HepG2 (cell line): ENCODE data around the gene TH. TPM values are rescaled to one million over a fixed set of nuclear protein-coding genes. Genes with fewer than 3 reads are reported as not detected.
A peak's percentile ranks its signal among the peaks of the same experiment; 100 is the strongest.

Experiments
- ATAC-seq: fragments of 200-7000 bp; cut with Tn5 transposase; 3 replicates; pipeline ENCODE4 v1.9.1; 2020; ENCODE audit warnings: mild to moderate bottlenecking, moderate library complexity
- BruUV-seq: library from RNA; stranded (reverse); fragments of 400-500 nt; replicated peaks from 2 replicates; lab custom pipeline; 2021; lab: Mats Ljungman, UMichigan
- CTCF ChIA-PET: fragments of 300-600 bp; formaldehyde crosslinking; extraction: SDS; loops from one replicate; lab custom pipeline; 2021; ENCODE audit warnings: low total read pairs, inconsistent platforms, low intra/inter-chr PET ratio; lab: Yijun Ruan, JAX
- POLR2A ChIA-PET: fragments of 350-600 bp; sonication (Branson Sonifier 250); formaldehyde crosslinking; loops from one replicate; lab custom pipeline; 2020; ENCODE audit warnings: antibody characterized with exemption, inconsistent platforms; lab: Yijun Ruan, JAX
- DNase-seq: peaks from one replicate; pipeline ENCODE4 v3.0.0-alpha.2; 2015; ENCODE audit warnings: low spot score
- FAIRE-seq: peaks from 3 replicates; lab custom pipeline; 2011; peaks lifted over from hg19 to GRCh38; lab: Jason Lieb, UNC
- H2AFZ ChIP-seq: one replicate; pipeline ENCODE4 v1.6.1; 2011; ENCODE audit warnings: low read length, inconsistent platforms
- H3K27ac ChIP-seq: fragments of 300-600 bp; 3 replicates; pipeline ENCODE4 v1.8.0; 2011; ENCODE audit warnings: mixed run types, mild to moderate bottlenecking, mixed read lengths, low read length, inconsistent platforms; ENCODE audit not compliant: insufficient read depth; ENCODE audit errors: extremely low read length
- H3K27me3 ChIP-seq, 2 experiments: fragments of 200-600 bp in 1 of 2; 2 replicates in 1 of 2; 3 replicates in 1 of 2; pipeline versions ENCODE4 v1.6.0 to v1.8.0; 2011; ENCODE audit warnings: low read length in 2 of 2, mild to moderate bottlenecking in 2 of 2, moderate library complexity in 2 of 2, inconsistent platforms in 1 of 2; ENCODE audit not compliant: insufficient read depth in 2 of 2, control insufficient read depth in 1 of 2
- H3K36me3 ChIP-seq, 2 experiments: fragments of 200-600 bp in 1 of 2; replicated peaks in 1 of 2; 2 replicates in 1 of 2; 3 replicates in 1 of 2; pipeline versions ENCODE4 v1.5.1 to v1.8.0; 2011; ENCODE audit warnings: low read length in 2 of 2, inconsistent platforms in 1 of 2; ENCODE audit not compliant: insufficient read depth in 2 of 2, control insufficient read depth in 1 of 2
- H3K4me1 ChIP-seq: 2 replicates; pipeline ENCODE4 v1.5.1; 2012; ENCODE audit warnings: low read length, inconsistent platforms; ENCODE audit not compliant: insufficient read depth
- H3K4me2 ChIP-seq: 2 replicates; pipeline ENCODE4 v1.6.0; 2011; ENCODE audit warnings: low read depth, low read length, inconsistent platforms
- H3K4me3 ChIP-seq, 3 experiments: fragments of 200-600 bp in 1 of 3; sonication (generic), shearing (Covaris generic) in 1 of 3; replicated peaks in 1 of 3; 2 replicates each; pipeline ENCODE4 v1.5.1; 2011 to 2016; ENCODE audit warnings: low read length in 3 of 3, inconsistent platforms in 2 of 3, low read depth in 2 of 3, mild to moderate bottlenecking in 2 of 3, control low read depth in 1 of 3, mixed read lengths in 1 of 3; ENCODE audit not compliant: insufficient read depth in 1 of 3
- H3K79me2 ChIP-seq: one replicate; pipeline ENCODE4 v1.6.1; 2011; ENCODE audit warnings: low read length, inconsistent platforms; ENCODE audit not compliant: insufficient read depth
- H3K9ac ChIP-seq: 2 replicates; pipeline ENCODE4 v1.6.0; 2011; ENCODE audit warnings: mild to moderate bottlenecking, low read depth, low read length, inconsistent platforms; ENCODE audit not compliant: insufficient read depth
- H3K9me3 ChIP-seq: 2 replicates; pipeline ENCODE4 v1.5.1; 2012; ENCODE audit warnings: mild to moderate bottlenecking, low read length
- H4K20me1 ChIP-seq: 2 replicates; pipeline ENCODE4 v1.6.0; 2011; ENCODE audit warnings: inconsistent platforms, mild to moderate bottlenecking, low read length, moderate library complexity; ENCODE audit not compliant: insufficient read depth
- PAX8 ChIP-seq: sonication (generic); formaldehyde crosslinking; IDR thresholded peaks from 2 replicates; pipeline ENCODE4 v1.8.0; 2022; ENCODE audit warnings: mild to moderate bottlenecking, missing genetic modification reagents, borderline replicate concordance
- RFX3 ChIP-seq: IDR thresholded peaks from 2 replicates; pipeline ENCODE4 v1.6.1; 2016; ENCODE audit warnings: missing biosample characterization, missing genetic modification reagents
- SP4 ChIP-seq: sonication (generic); formaldehyde crosslinking; IDR thresholded peaks from 2 replicates; pipeline ENCODE4 v1.8.1; 2023; ENCODE audit warnings: mild to moderate bottlenecking, missing genetic modification reagents
- ZFP36 ChIP-seq: fragments of 150-350 bp; IDR thresholded peaks from 2 replicates; pipeline ENCODE4 v1.6.1; 2018; ENCODE audit warnings: borderline replicate concordance, low read length, low read depth; ENCODE audit not compliant: partially characterized antibody
- ZFY ChIP-seq: sonication (generic); formaldehyde crosslinking; IDR thresholded peaks from 2 replicates; pipeline ENCODE4 v1.4.0; 2020; ENCODE audit warnings: missing genetic modification reagents
- ZNF326 ChIP-seq: sonication (generic); formaldehyde crosslinking; IDR thresholded peaks from 2 replicates; pipeline ENCODE4 v1.4.0; 2020; ENCODE audit warnings: missing genetic modification reagents, borderline replicate concordance
- ZNF598 ChIP-seq: sonication (generic); formaldehyde crosslinking; IDR thresholded peaks from 2 replicates; pipeline ENCODE4 v1.5.1; 2020; ENCODE audit warnings: mild to moderate bottlenecking, missing genetic modification reagents, borderline replicate concordance
- ZNF768 ChIP-seq: sonication (generic); formaldehyde crosslinking; IDR thresholded peaks from 2 replicates; pipeline ENCODE4 v1.4.0; 2020; ENCODE audit warnings: missing genetic modification reagents
- WGBS: methylation state at CpG from one replicate; pipeline ENCODE4 v1.1.6; 2017; ENCODE audit warnings: low lambda C conversion rate; 5-methylcytosine and 5-hydroxymethylcytosine counted together
- in situ Hi-C: cut with HindIII; loops from 2 replicates; pipeline ENCODE4 v1.10.0; 2017; ENCODE audit warnings: low pct_unique_long_range_greater_than_20kb; ENCODE audit not compliant: extremely low pct_ligation_motif_present
- intact Hi-C: fragments of 100-400 bp; cut with micrococcal nuclease; formaldehyde crosslinking; loops from one replicate; pipeline ENCODE4 v1.10.0; 2022; ENCODE audit not compliant: unreplicated experiment
- polyA plus RNA-seq, 8 experiments: library from polyadenylated mRNA; depleted of rRNA in 3 of 8; stranded (reverse) in 7 of 8; unstranded in 1 of 8; fragments of >200 nt; fragmentation: Illumina TruSeq in 4 of 8; extraction: Trizol in 4 of 8; gene quantifications; 2 replicates each; pipeline versions ENCODE4 v1.2.1 to v1.2.3, GENCODE V29; 2011 to 2016; ENCODE audit warnings: low read depth in 4 of 8, missing spikeins in 1 of 8, mixed read lengths in 1 of 8; ENCODE audit not compliant: insufficient read depth in 1 of 8
- total RNA-seq, 5 experiments: library from RNA; depleted of rRNA; stranded (reverse); fragments of >200 nt; fragmentation: Illumina TruSeq; extraction: Trizol; gene quantifications; 2 replicates each; pipeline ENCODE4 v1.2.3, GENCODE V29; 2016; ENCODE audit warnings: low read depth in 1 of 5

TH gene
- total and polyA plus RNA-seq, 2 of the 13 experiments (the other 11 are each of a cell fraction or from before 2014, with no cell fraction given) = 0.36 TPM; not detected in 1

DNA sequence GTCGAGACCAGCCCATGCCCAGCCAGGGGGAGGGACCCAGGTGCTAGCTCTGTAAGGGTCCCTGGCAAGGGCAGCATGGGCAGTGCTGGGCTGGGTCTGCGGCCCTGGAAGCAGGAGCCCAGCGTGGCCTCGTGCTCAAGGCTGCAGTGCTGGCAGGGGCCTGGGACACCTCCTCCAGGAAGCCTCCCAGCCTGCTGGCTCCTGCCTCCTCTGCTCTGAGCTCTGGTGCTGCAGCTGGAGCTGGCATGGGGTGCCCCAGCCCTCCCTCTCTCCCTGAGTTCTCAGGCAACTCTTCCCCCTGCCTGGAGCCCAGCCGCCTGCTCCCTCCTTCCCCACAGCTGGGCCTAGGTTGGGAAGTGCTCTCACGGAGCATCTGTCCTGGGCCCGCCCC is 17.4 kb downstream of the TH start:
- DNase-seq = no peak
- Histone ChIP-seq H4K20me1 (no peaks in the 10 kb centered on the region), H3K4me3 (no peak overlapping the region), H3K36me3 (no peaks in the 10 kb centered on the region), H2AFZ (no peak overlapping the region), H3K27ac (no peak overlapping the region), H3K9ac (no peak overlapping the region), H3K4me1 (peaks cover 20% of the 10 kb centered on the region), H3K4me2 (no peak overlapping the region), H3K27me3 (peaks cover 21 to 51% of the 10 kb centered on the region in 2 experiments), H3K79me2 (no peaks in the 10 kb centered on the region), H3K9me3 (no peaks in the 10 kb centered on the region)
- no peak for ATAC-seq
- FAIRE-seq = no peak
- POLR2A ChIA-PET = no interaction called here
- CTCF ChIA-PET = no interaction called here
- in situ Hi-C loops = loop anchor here (5.0 kb wide), 4 partner anchors 272 to 497 kb away; partner anchors contain the start of gene KRTAP5-6
- TF ChIP-seq RFX3 (CRISPR knock-in tag) (no peak), ZFP36 (peak; percentile 8)
- intact Hi-C loops = loop anchor here (5.0 kb wide), 1 partner anchor 502 kb away; no protein-coding TSS in a partner anchor
- no TSS peak for BruUV-seq
- WGBS = 16% methylated on average over 3 of the region's 7 CpGs

DNA sequence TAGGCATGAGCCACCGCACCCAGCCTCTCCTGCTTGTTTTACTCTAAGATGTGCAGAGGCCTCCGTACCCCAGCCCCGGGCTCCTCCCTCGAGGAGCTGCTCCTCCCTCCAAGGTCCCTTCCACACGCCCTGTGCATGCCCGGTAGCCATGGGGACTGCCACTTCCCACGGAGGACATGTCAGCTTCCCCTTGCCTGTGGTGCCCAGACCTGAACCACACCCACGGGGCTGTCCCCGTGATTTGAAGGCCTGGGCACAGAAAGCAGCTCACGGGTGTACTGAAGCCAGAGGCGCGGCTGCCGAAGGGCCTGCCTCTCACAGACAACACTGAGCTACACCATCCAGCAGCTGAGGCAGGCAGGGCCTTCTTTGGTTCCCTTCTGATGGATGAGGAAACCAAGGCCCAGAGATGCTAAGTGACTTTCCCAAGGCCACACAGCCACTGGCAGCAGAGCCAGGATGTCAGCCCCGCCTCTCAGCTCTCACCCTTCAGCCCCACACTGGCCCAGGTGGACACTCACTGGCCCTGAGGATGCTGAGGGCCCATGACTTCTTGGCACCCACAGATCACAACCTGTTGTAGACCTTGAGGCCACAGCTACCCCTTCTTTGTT is 17.9 kb downstream of the TH start:
- peaks cover 21 to 48% of the 10 kb centered on the region in 2 experiments for H3K27me3 ChIP-seq
- no peak overlapping the region for H3K4me2 ChIP-seq
- FAIRE-seq = no peak
- POLR2A ChIA-PET = interaction anchor here (1.2 kb wide), 1 partner anchor 205 kb away, joined by 3 read pairs; no protein-coding TSS in a partner anchor
- intact Hi-C loops (loop anchor here (5.0 kb wide), 1 partner anchor 501 kb away; no protein-coding TSS in a partner anchor), in situ Hi-C loops (loop anchor here (5.0 kb wide), 4 partner anchors 271 to 496 kb away; partner anchors contain the start of gene KRTAP5-6)
- H4K20me1 ChIP-seq = no peaks in the 10 kb centered on the region
- TF ChIP-seq PAX8 (CRISPR knock-in tag) = no peak
- peak; percentile 96 for TF ChIP-seq ZNF768 (CRISPR knock-in tag)
- no peak for TF ChIP-seq ZNF326 (CRISPR knock-in tag)
- TF ChIP-seq SP4 (CRISPR knock-in tag) = no peak
- no peak for TF ChIP-seq ZNF598 (CRISPR knock-in tag)
- no peak for TF ChIP-seq ZFY (CRISPR knock-in tag)
- no peak overlapping the region for H3K27ac ChIP-seq
- no peak overlapping the region for H2AFZ ChIP-seq
- BruUV-seq = no TSS peak
- no peak overlapping the region for H3K9ac ChIP-seq
- H3K9me3 ChIP-seq = no peaks in the 10 kb centered on the region
- no peak overlapping the region for H3K4me3 ChIP-seq
- H3K36me3 ChIP-seq = no peaks in the 10 kb centered on the region
- H3K79me2 ChIP-seq = no peaks in the 10 kb centered on the region
- DNase-seq = no peak
- peaks cover 20% of the 10 kb centered on the region for H3K4me1 ChIP-seq
- WGBS = 19% methylated on average over 6 of the region's 14 CpGs
- CTCF ChIA-PET = interaction anchor here (4.0 to 4.2 kb wide), 2 partner anchors 316 to 328 kb away, joined by 56 to 60 read pairs; partner anchors contain the start of gene TNNI2
- ATAC-seq = no peak
